Measurements from ENCODE around the gene BCOR.

DNA sequence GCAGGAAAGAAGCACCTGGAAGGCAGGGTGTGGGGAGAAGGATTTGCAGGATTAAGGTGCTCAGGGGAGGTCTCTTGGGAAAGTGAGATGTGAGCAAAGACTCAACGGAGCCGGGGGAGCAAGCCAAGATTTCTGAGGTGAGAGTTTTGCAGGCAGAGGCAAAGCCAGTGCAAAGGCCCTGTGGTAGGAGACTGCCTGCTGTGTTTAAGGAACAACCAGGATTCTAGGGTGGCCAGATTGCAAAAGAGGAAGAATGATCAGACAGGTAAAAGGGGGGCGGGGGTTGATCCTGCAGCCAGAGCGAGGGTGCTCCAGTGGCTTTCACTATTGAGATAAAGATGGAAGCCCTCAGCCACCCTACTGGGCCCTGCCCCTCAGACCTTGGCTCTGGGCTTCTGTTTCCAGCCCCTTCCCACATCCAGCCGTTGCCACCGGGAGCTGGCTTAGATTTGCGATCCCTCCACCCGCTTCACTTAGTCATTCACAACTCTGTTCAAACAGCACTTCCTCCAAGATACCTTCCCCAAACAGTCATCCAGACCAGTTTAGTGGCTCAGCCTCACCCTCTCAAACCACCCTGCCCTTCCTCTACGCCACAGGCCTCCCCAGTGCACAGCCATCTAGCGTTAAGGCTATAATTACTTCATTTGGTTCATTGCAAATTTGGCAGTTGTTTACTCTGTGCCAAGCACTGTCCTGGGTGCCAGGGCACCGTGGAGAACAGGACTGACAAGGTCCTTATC, 23.3 kb upstream of the BCOR start:
- TF ChIP-seq, protein P1, sequence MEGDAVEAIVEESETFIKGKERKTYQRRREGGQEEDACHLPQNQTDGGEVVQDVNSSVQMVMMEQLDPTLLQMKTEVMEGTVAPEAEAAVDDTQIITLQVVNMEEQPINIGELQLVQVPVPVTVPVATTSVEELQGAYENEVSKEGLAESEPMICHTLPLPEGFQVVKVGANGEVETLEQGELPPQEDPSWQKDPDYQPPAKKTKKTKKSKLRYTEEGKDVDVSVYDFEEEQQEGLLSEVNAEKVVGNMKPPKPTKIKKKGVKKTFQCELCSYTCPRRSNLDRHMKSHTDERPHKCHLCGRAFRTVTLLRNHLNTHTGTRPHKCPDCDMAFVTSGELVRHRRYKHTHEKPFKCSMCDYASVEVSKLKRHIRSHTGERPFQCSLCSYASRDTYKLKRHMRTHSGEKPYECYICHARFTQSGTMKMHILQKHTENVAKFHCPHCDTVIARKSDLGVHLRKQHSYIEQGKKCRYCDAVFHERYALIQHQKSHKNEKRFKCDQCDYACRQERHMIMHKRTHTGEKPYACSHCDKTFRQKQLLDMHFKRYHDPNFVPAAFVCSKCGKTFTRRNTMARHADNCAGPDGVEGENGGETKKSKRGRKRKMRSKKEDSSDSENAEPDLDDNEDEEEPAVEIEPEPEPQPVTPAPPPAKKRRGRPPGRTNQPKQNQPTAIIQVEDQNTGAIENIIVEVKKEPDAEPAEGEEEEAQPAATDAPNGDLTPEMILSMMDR (IDR thresholded peaks at IDR 0.05): no peak
- no peak for TF ChIP-seq POLR2A (IDR thresholded peaks at IDR 0.05)
